ENCODE results near the gene DCLK1. TPM values are rescaled to one million over a fixed set of nuclear protein-coding genes. Genes with fewer than 3 reads are reported as not detected.

Gene DCLK1
- total RNA-seq, 1 donor from 2014 or later: not detected

GRCh38 chr13:35763060-35763781, 368.0 kb downstream of the DCLK1 start:
- Mint-ChIP-seq H3K27ac (no peak overlapping the region), H3K4me1 (no peaks in the 10 kb centered on the region), H3K27me3 (no peaks in the 10 kb centered on the region), H3K9me3 (peaks cover 5% of the 10 kb centered on the region), H3K36me3 (ENCODE audit: low read depth) (no peaks in the 10 kb centered on the region), H3K4me3 (no peak overlapping the region)
- no peak for DNase-seq
- intact Hi-C loops (cut with micrococcal nuclease): no loop called here

GRCh38 chr13:35761440-35762252, 369.5 kb downstream of the DCLK1 start:
- intact Hi-C loops (cut with micrococcal nuclease): no loop called here

GRCh38 chr13:35760735-35761281, 370.4 kb downstream of the DCLK1 start:
- DNase-seq: no peak
- Mint-ChIP-seq H3K27ac (no peak overlapping the region), H3K36me3 (ENCODE audit: low read depth) (no peaks in the 10 kb centered on the region), H3K4me3 (no peak overlapping the region), H3K27me3 (no peaks in the 10 kb centered on the region), H3K4me1 (no peaks in the 10 kb centered on the region), H3K9me3 (peaks cover 5% of the 10 kb centered on the region)
- intact Hi-C loops (cut with micrococcal nuclease): no loop called here

More at GRCh38 chr13:35761440-35762252, 369.5 kb downstream of the DCLK1 start:
- no peaks in the 10 kb centered on the region for H3K4me1 Mint-ChIP-seq
- H3K9me3 Mint-ChIP-seq: peaks cover 5% of the 10 kb centered on the region
- no peak for DNase-seq
- no peak overlapping the region for H3K4me3 Mint-ChIP-seq
- no peaks in the 10 kb centered on the region for H3K36me3 Mint-ChIP-seq (ENCODE audit: low read depth)
- no peak overlapping the region for H3K27ac Mint-ChIP-seq
- H3K27me3 Mint-ChIP-seq: no peaks in the 10 kb centered on the region

GRCh38 chr13:35747594-35747993, 383.6 kb downstream of the DCLK1 start:
- intact Hi-C loops (cut with micrococcal nuclease): no loop called here
- H3K9me3 Mint-ChIP-seq: peaks cover 4% of the 10 kb centered on the region
- no peak overlapping the region for H3K27ac Mint-ChIP-seq
- no peak overlapping the region for H3K4me3 Mint-ChIP-seq
- no peaks in the 10 kb centered on the region for H3K27me3 Mint-ChIP-seq
- no peaks in the 10 kb centered on the region for H3K4me1 Mint-ChIP-seq
- no peak for DNase-seq
- no peaks in the 10 kb centered on the region for H3K36me3 Mint-ChIP-seq (ENCODE audit: low read depth)

GRCh38 chr13:35744566-35745178, 386.5 kb downstream of the DCLK1 start:
- H3K9me3 Mint-ChIP-seq: peaks cover 7% of the 10 kb centered on the region
- H3K4me3 Mint-ChIP-seq: no peak overlapping the region
- H3K27me3 Mint-ChIP-seq: no peaks in the 10 kb centered on the region
- H3K27ac Mint-ChIP-seq: no peak overlapping the region
- intact Hi-C loops (cut with micrococcal nuclease): no loop called here
- no peaks in the 10 kb centered on the region for H3K4me1 Mint-ChIP-seq
- no peak for DNase-seq
- no peaks in the 10 kb centered on the region for H3K36me3 Mint-ChIP-seq (ENCODE audit: low read depth)

- Mint-ChIP-seq H3K4me1 (no peaks in the 10 kb centered on the region), H3K9me3 (peaks cover 7% of the 10 kb centered on the region), H3K27ac (no peak overlapping the region), H3K27me3 (no peaks in the 10 kb centered on the region), H3K36me3 (ENCODE audit: low read depth) (no peaks in the 10 kb centered on the region), H3K4me3 (no peak overlapping the region)
- intact Hi-C loops (cut with micrococcal nuclease): no loop called here
- no peak for DNase-seq
Observed at GRCh38 chr13:35744144-35744543, 387.0 kb downstream of the DCLK1 start.

- Mint-ChIP-seq H3K27me3 (no peaks in the 10 kb centered on the region), H3K9me3 (peaks cover 10% of the 10 kb centered on the region), H3K4me1 (no peaks in the 10 kb centered on the region), H3K4me3 (no peak overlapping the region), H3K36me3 (ENCODE audit: low read depth) (no peaks in the 10 kb centered on the region), H3K27ac (no peak overlapping the region)
- no peak for DNase-seq
- intact Hi-C loops (cut with micrococcal nuclease): no loop called here
Observed at GRCh38 chr13:35743165-35743564, 388.0 kb downstream of the DCLK1 start.

- Mint-ChIP-seq H3K4me3 (no peak overlapping the region), H3K27ac (no peak overlapping the region), H3K36me3 (ENCODE audit: low read depth) (no peaks in the 10 kb centered on the region), H3K9me3 (peaks cover 10% of the 10 kb centered on the region), H3K4me1 (no peaks in the 10 kb centered on the region), H3K27me3 (no peaks in the 10 kb centered on the region)
- intact Hi-C loops (cut with micrococcal nuclease): no loop called here
- DNase-seq: no peak
Observed at GRCh38 chr13:35741657-35742056, 389.5 kb downstream of the DCLK1 start.

GRCh38 chr13:35736876-35737275, 394.3 kb downstream of the DCLK1 start:
- peaks cover 4% of the 10 kb centered on the region for H3K9me3 Mint-ChIP-seq
- no peaks in the 10 kb centered on the region for H3K36me3 Mint-ChIP-seq (ENCODE audit: low read depth)
- intact Hi-C loops (cut with micrococcal nuclease): no loop called here
- no peak for DNase-seq
- H3K27ac Mint-ChIP-seq: no peak overlapping the region
- H3K4me1 Mint-ChIP-seq: no peaks in the 10 kb centered on the region
- no peaks in the 10 kb centered on the region for H3K27me3 Mint-ChIP-seq
- H3K4me3 Mint-ChIP-seq: no peak overlapping the region

GRCh38 chr13:35733827-35734226, 397.4 kb downstream of the DCLK1 start:
- Mint-ChIP-seq H3K4me1 (peaks cover 3% of the 10 kb centered on the region), H3K36me3 (ENCODE audit: low read depth) (no peaks in the 10 kb centered on the region), H3K9me3 (peaks cover 2% of the 10 kb centered on the region), H3K27me3 (no peaks in the 10 kb centered on the region), H3K27ac (no peak overlapping the region), H3K4me3 (no peak overlapping the region)
- intact Hi-C loops (cut with micrococcal nuclease): no loop called here
- DNase-seq: no peak

- H3K4me3 Mint-ChIP-seq: no peak overlapping the region
- intact Hi-C loops (cut with micrococcal nuclease): no loop called here
- DNase-seq: no peak
- H3K9me3 Mint-ChIP-seq: no peaks in the 10 kb centered on the region
- no peak overlapping the region for H3K27ac Mint-ChIP-seq
- H3K27me3 Mint-ChIP-seq: no peaks in the 10 kb centered on the region
- H3K4me1 Mint-ChIP-seq: peaks cover 3% of the 10 kb centered on the region
- H3K36me3 Mint-ChIP-seq (ENCODE audit: low read depth): no peaks in the 10 kb centered on the region
Observed at GRCh38 chr13:35732565-35732964, 398.6 kb downstream of the DCLK1 start.

- H3K9me3 Mint-ChIP-seq: no peaks in the 10 kb centered on the region
- H3K27me3 Mint-ChIP-seq: no peaks in the 10 kb centered on the region
- no peak overlapping the region for H3K4me3 Mint-ChIP-seq
- intact Hi-C loops (cut with micrococcal nuclease): no loop called here
- no peak overlapping the region for H3K27ac Mint-ChIP-seq
- no peaks in the 10 kb centered on the region for H3K36me3 Mint-ChIP-seq (ENCODE audit: low read depth)
- DNase-seq: no peak
- peaks cover 3% of the 10 kb centered on the region for H3K4me1 Mint-ChIP-seq
Observed at GRCh38 chr13:35731471-35731870, 399.7 kb downstream of the DCLK1 start.

GRCh38 chr13:35729926-35730627, 401.1 kb downstream of the DCLK1 start:
- intact Hi-C loops (cut with micrococcal nuclease): no loop called here

More at GRCh38 chr13:35729926-35730627, 401.1 kb downstream of the DCLK1 start:
- Mint-ChIP-seq H3K4me1 (peaks cover 3% of the 10 kb centered on the region), H3K36me3 (ENCODE audit: low read depth) (no peaks in the 10 kb centered on the region), H3K27me3 (no peaks in the 10 kb centered on the region), H3K4me3 (no peak overlapping the region), H3K27ac (no peak overlapping the region), H3K9me3 (no peaks in the 10 kb centered on the region)
- DNase-seq: peak; percentile 57

Measured in activated CD4-positive, alpha-beta T cell treated with anti-CD3 and anti-CD28 coated beads, Interleukin-2, amount 10 ng/mL, durations not matched to agents 24 days and 14 days (primary cell).